ENCODE measurements around the gene ZNF407.

Gene ZNF407

DNA sequence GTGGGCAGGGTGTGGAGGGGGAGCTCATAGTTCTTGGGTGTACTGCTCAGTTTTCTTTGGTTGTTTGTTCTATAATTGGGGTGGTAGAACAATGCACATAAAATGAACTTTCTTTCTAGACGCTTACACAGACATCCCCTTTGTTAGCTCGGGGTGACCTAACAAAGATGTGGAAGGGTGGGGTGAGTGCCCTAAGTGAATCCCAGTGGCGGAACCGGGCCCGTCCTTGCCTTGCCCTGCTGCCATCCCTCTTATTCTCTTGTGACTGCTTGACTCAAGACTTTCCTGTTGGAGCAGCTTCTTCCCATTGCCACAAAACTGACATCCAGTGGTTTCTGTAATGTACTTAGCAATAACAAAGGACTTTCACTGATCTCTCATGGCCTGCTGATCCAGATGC, 343.2 kb downstream of the ZNF407 start:
- no peak for DNase-seq (ENCODE audit: low read depth, low spot score)
- Histone ChIP-seq H3K27ac (ENCODE audit: low read length) (no peak overlapping the region), H3K4me1 (ENCODE audit: control insufficient read depth, insufficient read depth, low read length) (peaks cover 1% of the 10 kb centered on the region; the same call in 1 of the 2 replicates), H3K36me3 (ENCODE audit: control insufficient read depth, insufficient read depth, low read length) (no peaks in the 10 kb centered on the region), H3K4me3 (ENCODE audit: low read length) (no peak overlapping the region), H3K27me3 (ENCODE audit: control insufficient read depth, insufficient read depth, low read length) (no peaks in the 10 kb centered on the region), H3K9me3 (ENCODE audit: control insufficient read depth, insufficient read depth, low read length) (no peaks in the 10 kb centered on the region)
- WGBS (ENCODE audit: insufficient coverage, insufficient read length) = no CpG with 5 or more reads among the region's 5 CpGs

DNA sequence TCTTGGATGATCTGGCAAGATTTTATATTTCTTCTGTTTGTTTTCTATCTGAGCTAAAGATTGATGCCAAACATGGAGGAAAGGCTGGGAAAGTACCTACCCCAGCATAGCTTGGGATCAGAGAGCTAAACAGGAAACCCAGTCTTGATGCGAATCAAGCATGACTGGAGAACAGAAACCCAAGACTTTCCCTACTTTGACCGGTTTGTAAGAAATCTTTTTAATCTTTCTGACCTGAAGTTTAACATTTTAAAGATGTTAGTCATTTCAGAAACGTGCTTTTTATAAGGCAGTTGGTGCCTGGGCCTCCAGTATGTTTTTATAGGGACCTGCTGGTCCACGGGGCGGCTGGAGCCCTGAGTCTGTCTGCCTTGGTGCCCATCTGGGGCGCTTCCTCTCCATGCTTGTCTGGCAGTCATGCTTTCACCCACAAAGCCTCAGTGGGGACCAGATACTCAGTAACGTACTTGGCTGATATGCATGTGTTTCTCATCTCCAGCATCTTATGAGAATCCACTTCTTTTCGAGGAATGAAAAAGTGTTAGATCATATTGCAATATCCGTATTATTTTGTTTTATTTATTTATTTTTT, 344.7 kb downstream of the ZNF407 start:
- Histone ChIP-seq H3K27me3 (ENCODE audit: control insufficient read depth, insufficient read depth, low read length) (no peaks in the 10 kb centered on the region), H3K4me3 (ENCODE audit: low read length) (no peak overlapping the region), H3K27ac (ENCODE audit: low read length) (no peak overlapping the region), H3K9me3 (ENCODE audit: control insufficient read depth, insufficient read depth, low read length) (no peaks in the 10 kb centered on the region), H3K4me1 (ENCODE audit: control insufficient read depth, insufficient read depth, low read length) (peaks cover 2% of the 10 kb centered on the region), H3K36me3 (ENCODE audit: control insufficient read depth, insufficient read depth, low read length) (no peaks in the 10 kb centered on the region)
- no peak for DNase-seq (ENCODE audit: low read depth, low spot score)
- no CpG with 5 or more reads among the region's 9 CpGs for WGBS (ENCODE audit: insufficient coverage, insufficient read length)

DNA sequence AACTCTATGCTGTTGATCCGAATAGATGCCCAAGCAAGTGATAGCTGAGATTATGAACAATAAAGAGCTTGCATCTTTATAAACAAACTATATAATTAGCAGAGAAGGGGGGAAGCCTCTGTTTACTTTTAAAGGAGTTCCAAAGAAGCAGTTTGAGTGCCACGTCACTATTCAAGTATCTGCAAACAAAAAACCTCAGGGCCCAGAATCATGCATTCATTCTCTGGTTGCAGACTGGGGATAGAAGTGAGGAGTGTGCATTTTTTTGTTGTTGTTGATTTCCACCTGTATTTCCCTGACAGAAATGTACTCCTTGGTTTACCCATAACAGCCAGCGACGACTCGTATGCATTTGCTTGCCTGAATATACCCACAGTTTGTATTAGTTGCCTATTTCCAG, 347.0 kb downstream of the ZNF407 start:
- no peak for DNase-seq (ENCODE audit: low read depth, low spot score)
- no CpG with 5 or more reads among the region's 5 CpGs for WGBS (ENCODE audit: insufficient coverage, insufficient read length)
- H3K27me3 ChIP-seq (ENCODE audit: control insufficient read depth, insufficient read depth, low read length) = no peaks in the 10 kb centered on the region

DNA sequence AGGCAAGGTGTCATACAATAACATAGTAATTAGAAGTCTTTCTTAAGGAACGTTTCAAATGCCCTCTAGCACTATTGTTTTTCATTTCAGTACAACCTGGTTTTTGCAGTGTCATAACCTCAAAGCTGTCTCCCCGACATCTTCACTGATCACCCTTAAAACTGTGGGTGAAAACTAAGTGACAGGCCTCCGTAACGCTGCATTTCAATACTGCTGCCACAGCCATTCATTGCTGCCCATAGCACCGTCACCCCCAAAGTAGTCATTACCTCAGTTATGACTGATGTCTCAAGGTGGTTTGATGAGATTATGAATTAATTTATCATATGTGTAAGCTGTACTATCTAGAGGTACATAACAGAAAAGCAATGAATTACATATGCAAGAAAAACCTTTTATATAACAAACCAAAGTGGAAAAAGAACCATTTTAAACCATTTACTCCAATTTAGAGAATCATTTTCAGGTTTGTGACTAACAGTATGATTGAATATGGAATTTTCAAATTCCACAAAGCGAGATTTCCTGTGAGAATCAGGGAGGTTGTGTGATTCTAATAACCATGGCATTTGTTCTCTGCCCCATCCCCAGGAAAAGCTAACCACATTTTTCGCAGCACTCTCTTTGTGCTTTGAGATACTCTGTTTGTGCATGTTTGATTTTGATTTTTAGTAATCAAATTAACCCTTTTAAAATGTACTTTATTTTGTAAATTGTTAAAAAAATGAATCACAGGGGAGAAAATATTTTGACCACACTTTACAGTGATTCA, 348.3 kb downstream of the ZNF407 start:
- DNase-seq (ENCODE audit: low read depth, low spot score) = no peak
- H3K36me3 ChIP-seq (ENCODE audit: control insufficient read depth, insufficient read depth, low read length) = no peaks in the 10 kb centered on the region

More for the DNA sequence above, 347.0 kb downstream of the ZNF407 start:
- Histone ChIP-seq H3K27ac (ENCODE audit: low read length) (no peak overlapping the region), H3K9me3 (ENCODE audit: control insufficient read depth, insufficient read depth, low read length) (no peaks in the 10 kb centered on the region), H3K4me3 (ENCODE audit: low read length) (no peak overlapping the region), H3K4me1 (ENCODE audit: control insufficient read depth, insufficient read depth, low read length) (peaks cover 4% of the 10 kb centered on the region), H3K36me3 (ENCODE audit: control insufficient read depth, insufficient read depth, low read length) (no peaks in the 10 kb centered on the region)

DNA sequence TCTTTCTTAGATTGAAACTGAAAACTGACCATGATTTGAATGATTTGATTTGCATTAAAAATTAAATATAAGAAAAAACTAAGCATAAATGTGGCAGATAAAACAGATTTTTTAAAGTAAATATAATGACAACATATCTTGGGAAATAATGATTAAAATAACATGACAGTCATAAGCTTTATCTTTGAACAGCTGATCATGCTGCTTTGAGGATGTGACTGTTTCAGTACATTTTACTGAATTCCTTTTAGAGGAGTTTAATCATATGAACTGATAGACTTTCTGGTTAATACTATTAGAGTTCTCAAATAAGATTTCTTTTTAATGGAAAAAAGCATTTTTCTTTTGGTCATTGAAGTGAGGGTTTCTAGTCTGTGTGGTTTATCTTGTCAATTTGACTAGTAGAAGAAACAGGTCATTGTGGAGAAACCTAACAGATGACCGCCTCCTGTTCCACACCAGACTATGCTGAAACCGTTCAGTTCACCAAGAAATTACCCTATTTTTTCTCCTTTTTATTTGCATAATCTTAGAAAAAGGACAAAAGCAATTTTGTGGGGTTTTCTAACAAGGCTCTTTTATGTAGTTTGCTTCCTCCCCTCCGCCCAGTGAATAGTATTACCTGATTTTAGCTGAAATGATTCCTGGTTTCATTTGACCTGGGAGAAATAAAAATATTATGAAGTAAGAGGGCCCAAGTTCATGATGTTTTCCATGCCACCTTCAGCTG, 349.1 kb downstream of the ZNF407 start:
- no peak overlapping the region for H3K4me3 ChIP-seq (ENCODE audit: low read length)
- no CpG with 5 or more reads among the region's 3 CpGs for WGBS (ENCODE audit: insufficient coverage, insufficient read length)
- no peaks in the 10 kb centered on the region for H3K9me3 ChIP-seq (ENCODE audit: control insufficient read depth, insufficient read depth, low read length)
- H3K36me3 ChIP-seq (ENCODE audit: control insufficient read depth, insufficient read depth, low read length) = no peaks in the 10 kb centered on the region
- H3K27me3 ChIP-seq (ENCODE audit: control insufficient read depth, insufficient read depth, low read length) = no peaks in the 10 kb centered on the region
- DNase-seq (ENCODE audit: low read depth, low spot score) = no peak
- H3K27ac ChIP-seq (ENCODE audit: low read length) = no peak overlapping the region
- H3K4me1 ChIP-seq (ENCODE audit: control insufficient read depth, insufficient read depth, low read length) = peaks cover 6% of the 10 kb centered on the region

More for the DNA sequence above, 348.3 kb downstream of the ZNF407 start:
- peaks cover 6% of the 10 kb centered on the region for H3K4me1 ChIP-seq (ENCODE audit: control insufficient read depth, insufficient read depth, low read length)
- H3K4me3 ChIP-seq (ENCODE audit: low read length) = no peak overlapping the region
- H3K27ac ChIP-seq (ENCODE audit: low read length) = no peak overlapping the region
- WGBS (ENCODE audit: insufficient coverage, insufficient read length) = no CpG with 5 or more reads among the region's 7 CpGs
- H3K9me3 ChIP-seq (ENCODE audit: control insufficient read depth, insufficient read depth, low read length) = no peaks in the 10 kb centered on the region
- no peaks in the 10 kb centered on the region for H3K27me3 ChIP-seq (ENCODE audit: control insufficient read depth, insufficient read depth, low read length)

DNA sequence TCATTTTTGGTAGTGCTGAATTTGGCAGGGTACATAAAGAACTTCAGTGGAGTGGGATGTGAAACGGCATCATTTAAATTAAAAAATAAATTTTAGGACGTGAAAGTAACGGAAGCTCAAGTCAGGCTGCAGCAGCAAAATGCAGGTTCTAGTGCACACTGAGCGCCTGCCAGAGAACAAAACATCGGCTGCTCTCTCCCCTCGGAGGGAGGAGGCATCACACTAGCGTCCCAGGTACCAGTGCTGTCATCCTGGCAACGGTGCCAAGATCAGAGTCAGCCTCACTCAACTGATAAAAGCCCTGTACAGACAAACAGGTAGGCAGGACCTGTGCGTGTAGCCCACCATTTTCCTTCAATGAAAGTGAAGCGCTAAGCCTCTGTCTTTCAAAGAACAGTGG, 349.7 kb downstream of the ZNF407 start:
- peaks cover 6% of the 10 kb centered on the region for H3K4me1 ChIP-seq (ENCODE audit: control insufficient read depth, insufficient read depth, low read length)
- H3K27me3 ChIP-seq (ENCODE audit: control insufficient read depth, insufficient read depth, low read length) = no peaks in the 10 kb centered on the region
- no peaks in the 10 kb centered on the region for H3K36me3 ChIP-seq (ENCODE audit: control insufficient read depth, insufficient read depth, low read length)
- H3K27ac ChIP-seq (ENCODE audit: low read length) = no peak overlapping the region
- H3K4me3 ChIP-seq (ENCODE audit: low read length) = no peak overlapping the region
- no peaks in the 10 kb centered on the region for H3K9me3 ChIP-seq (ENCODE audit: control insufficient read depth, insufficient read depth, low read length)
- no peak for DNase-seq (ENCODE audit: low read depth, low spot score)
- no CpG with 5 or more reads among the region's 10 CpGs for WGBS (ENCODE audit: insufficient coverage, insufficient read length)

DNA sequence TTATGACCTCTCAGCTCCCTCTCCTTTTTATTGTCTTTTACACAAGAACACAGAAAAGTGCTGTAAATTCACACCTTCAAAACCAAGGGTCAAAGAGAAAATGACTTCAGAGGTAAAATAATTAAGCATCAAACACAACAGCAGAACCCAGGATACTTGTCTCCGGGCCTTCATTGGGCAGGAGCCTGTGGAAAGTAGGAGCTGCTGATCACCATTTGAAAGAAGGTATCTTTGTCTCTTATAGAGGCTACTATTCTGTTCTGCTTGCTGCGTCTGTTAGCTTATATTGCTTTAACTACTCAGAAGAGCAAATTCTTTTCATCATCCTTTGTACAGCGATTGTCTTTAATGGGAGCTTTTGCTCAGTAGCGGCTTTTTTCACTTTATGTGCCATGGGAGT, 350.2 kb downstream of the ZNF407 start:
- no peak overlapping the region for H3K27ac ChIP-seq (ENCODE audit: low read length)
- H3K4me1 ChIP-seq (ENCODE audit: control insufficient read depth, insufficient read depth, low read length) = peaks cover 6% of the 10 kb centered on the region
- H3K36me3 ChIP-seq (ENCODE audit: control insufficient read depth, insufficient read depth, low read length) = no peaks in the 10 kb centered on the region
- H3K4me3 ChIP-seq (ENCODE audit: low read length) = no peak overlapping the region
- H3K27me3 ChIP-seq (ENCODE audit: control insufficient read depth, insufficient read depth, low read length) = no peaks in the 10 kb centered on the region
- no peak for DNase-seq (ENCODE audit: low read depth, low spot score)
- no CpG with 5 or more reads among the region's 4 CpGs for WGBS (ENCODE audit: insufficient coverage, insufficient read length)
- no peaks in the 10 kb centered on the region for H3K9me3 ChIP-seq (ENCODE audit: control insufficient read depth, insufficient read depth, low read length)

DNA sequence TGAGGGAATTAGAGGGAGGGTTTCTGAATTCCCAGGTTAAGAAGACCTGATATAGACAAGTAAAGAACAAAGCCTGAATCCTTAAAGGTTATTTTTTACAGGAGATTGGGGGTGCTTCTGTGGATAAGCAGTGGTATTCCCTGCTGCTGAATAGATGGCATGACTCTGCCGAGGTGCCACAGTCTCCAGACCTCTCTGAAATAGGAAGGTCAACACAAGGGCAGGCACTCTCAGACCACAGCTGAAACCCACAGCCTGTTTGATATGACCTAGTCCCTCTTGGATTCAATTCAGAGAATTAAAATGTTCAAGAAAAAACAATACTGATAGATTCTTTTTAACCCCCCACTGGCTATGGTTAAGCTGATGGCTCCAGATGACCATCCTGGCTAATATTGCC, 351.9 kb downstream of the ZNF407 start:
- Histone ChIP-seq H3K27ac (ENCODE audit: low read length) (no peak overlapping the region), H3K4me1 (ENCODE audit: control insufficient read depth, insufficient read depth, low read length) (peaks cover 6% of the 10 kb centered on the region), H3K36me3 (ENCODE audit: control insufficient read depth, insufficient read depth, low read length) (no peaks in the 10 kb centered on the region), H3K4me3 (ENCODE audit: low read length) (no peak overlapping the region), H3K9me3 (ENCODE audit: control insufficient read depth, insufficient read depth, low read length) (no peaks in the 10 kb centered on the region), H3K27me3 (ENCODE audit: control insufficient read depth, insufficient read depth, low read length) (no peaks in the 10 kb centered on the region)
- DNase-seq (ENCODE audit: low read depth, low spot score) = no peak
- WGBS (ENCODE audit: insufficient coverage, insufficient read length) = no CpG with 5 or more reads among the region's 1 CpG

DNA sequence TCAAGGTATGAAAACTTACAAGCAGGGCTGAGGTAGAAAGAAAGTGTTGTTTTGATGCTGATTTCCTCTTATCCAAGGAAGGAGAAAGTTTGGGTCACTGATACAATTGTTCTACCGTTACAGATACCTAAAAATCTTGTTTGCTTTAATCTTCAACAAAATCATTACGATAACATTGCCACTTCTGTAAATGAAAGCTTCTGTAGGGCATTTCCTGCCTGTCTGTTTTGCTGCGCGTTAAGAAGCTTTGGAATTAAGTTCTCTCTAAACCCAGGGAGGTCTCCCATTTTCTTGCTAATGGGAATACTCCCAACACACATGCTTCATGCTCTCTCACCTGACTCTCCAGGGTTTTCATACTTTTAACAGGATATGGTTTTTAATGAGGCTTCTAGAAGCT, 352.8 kb downstream of the ZNF407 start:
- Histone ChIP-seq H3K9me3 (ENCODE audit: control insufficient read depth, insufficient read depth, low read length) (no peaks in the 10 kb centered on the region), H3K36me3 (ENCODE audit: control insufficient read depth, insufficient read depth, low read length) (no peaks in the 10 kb centered on the region), H3K27ac (ENCODE audit: low read length) (no peak overlapping the region), H3K4me3 (ENCODE audit: low read length) (no peak overlapping the region), H3K27me3 (ENCODE audit: control insufficient read depth, insufficient read depth, low read length) (no peaks in the 10 kb centered on the region), H3K4me1 (ENCODE audit: control insufficient read depth, insufficient read depth, low read length) (peaks cover 6% of the 10 kb centered on the region)
- WGBS (ENCODE audit: insufficient coverage, insufficient read length) = no CpG with 5 or more reads among the region's 4 CpGs
- no peak for DNase-seq (ENCODE audit: low read depth, low spot score)

DNA sequence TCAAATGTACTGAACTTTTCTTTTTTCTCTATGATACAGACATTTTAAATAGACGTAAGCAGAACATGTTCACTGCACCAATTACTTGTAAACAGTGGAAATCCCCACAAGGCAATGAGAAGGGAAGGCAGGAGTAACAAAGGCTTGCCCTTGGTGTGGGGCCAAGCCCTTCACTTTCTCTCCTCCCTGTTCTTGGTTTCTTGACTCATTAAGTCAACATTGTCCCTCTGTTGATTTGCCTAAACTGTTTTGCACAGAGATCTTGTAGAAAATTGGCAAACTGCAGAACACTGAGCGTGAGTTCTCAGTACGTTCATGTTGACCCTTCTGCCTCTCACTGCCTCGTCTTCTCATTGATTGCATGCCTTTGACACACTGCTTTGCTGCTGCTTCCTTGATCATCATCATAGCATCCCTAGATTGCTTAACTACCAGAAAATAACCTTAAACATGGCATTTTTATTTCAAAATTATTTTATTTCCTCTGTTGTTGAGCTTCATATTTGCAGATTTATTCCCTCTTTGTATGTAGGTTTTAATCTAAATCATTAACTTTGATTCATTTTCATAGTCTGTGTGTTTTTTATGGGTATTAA, 353.6 kb downstream of the ZNF407 start:
- H3K9me3 ChIP-seq (ENCODE audit: control insufficient read depth, insufficient read depth, low read length) = no peaks in the 10 kb centered on the region
- no peaks in the 10 kb centered on the region for H3K27me3 ChIP-seq (ENCODE audit: control insufficient read depth, insufficient read depth, low read length)
- DNase-seq (ENCODE audit: low read depth, low spot score) = no peak
- H3K27ac ChIP-seq (ENCODE audit: low read length) = no peak overlapping the region
- H3K4me1 ChIP-seq (ENCODE audit: control insufficient read depth, insufficient read depth, low read length) = peaks cover 5% of the 10 kb centered on the region
- H3K4me3 ChIP-seq (ENCODE audit: low read length) = no peak overlapping the region
- no peaks in the 10 kb centered on the region for H3K36me3 ChIP-seq (ENCODE audit: control insufficient read depth, insufficient read depth, low read length)
- no CpG with 5 or more reads among the region's 4 CpGs for WGBS (ENCODE audit: insufficient coverage, insufficient read length)

Data from iPS DF 6.9 (cell line).